ENCODE results near the gene GPRIN2. TPM values are rescaled to one million over a fixed set of nuclear protein-coding genes. Genes with fewer than 3 reads are reported as not detected.

The GPRIN2 gene
- total RNA-seq, 1 donor from 2014 or later = not detected

GRCh38 chr10:46548498-46549090, 7.9 kb downstream of the GPRIN2 start:
- H3K4me3 Mint-ChIP-seq = no peak overlapping the region
- peaks cover 2% of the 10 kb centered on the region for H3K27me3 Mint-ChIP-seq
- no peaks in the 10 kb centered on the region for H3K4me1 Mint-ChIP-seq
- no peak overlapping the region for H3K27ac Mint-ChIP-seq
- H3K9me3 Mint-ChIP-seq = no peaks in the 10 kb centered on the region
- intact Hi-C loops (cut with micrococcal nuclease) = no loop called here
- H3K36me3 Mint-ChIP-seq (ENCODE audit: low read depth) = no peaks in the 10 kb centered on the region
- no peak for DNase-seq

- Mint-ChIP-seq H3K4me3 (no peak overlapping the region), H3K4me1 (no peaks in the 10 kb centered on the region), H3K9me3 (no peaks in the 10 kb centered on the region), H3K36me3 (ENCODE audit: low read depth) (no peaks in the 10 kb centered on the region), H3K27ac (no peak overlapping the region), H3K27me3 (peaks cover 5% of the 10 kb centered on the region)
- intact Hi-C loops (cut with micrococcal nuclease) = no loop called here
- no peak for DNase-seq
Measured at GRCh38 chr10:46547541-46548497, 8.6 kb downstream of the GPRIN2 start.

GRCh38 chr10:46546591-46547540, 9.6 kb downstream of the GPRIN2 start:
- no peak overlapping the region for H3K27ac Mint-ChIP-seq
- DNase-seq = no peak

GRCh38 chr10:46545861-46546590, 10.4 kb downstream of the GPRIN2 start:
- Mint-ChIP-seq H3K36me3 (ENCODE audit: low read depth) (no peaks in the 10 kb centered on the region), H3K4me3 (no peak overlapping the region), H3K4me1 (no peaks in the 10 kb centered on the region), H3K27me3 (peaks cover 12% of the 10 kb centered on the region), H3K27ac (no peak overlapping the region), H3K9me3 (no peaks in the 10 kb centered on the region)
- intact Hi-C loops (cut with micrococcal nuclease) = no loop called here
- no peak for DNase-seq

More at GRCh38 chr10:46546591-46547540, 9.6 kb downstream of the GPRIN2 start:
- Mint-ChIP-seq H3K36me3 (ENCODE audit: low read depth) (no peaks in the 10 kb centered on the region), H3K27me3 (peaks cover 11% of the 10 kb centered on the region), H3K9me3 (no peaks in the 10 kb centered on the region), H3K4me3 (no peak overlapping the region), H3K4me1 (no peaks in the 10 kb centered on the region)
- intact Hi-C loops (cut with micrococcal nuclease) = no loop called here

- Mint-ChIP-seq H3K27me3 (peaks cover 19% of the 10 kb centered on the region), H3K36me3 (ENCODE audit: low read depth) (no peaks in the 10 kb centered on the region), H3K4me1 (no peaks in the 10 kb centered on the region), H3K27ac (no peak overlapping the region), H3K9me3 (no peaks in the 10 kb centered on the region), H3K4me3 (no peak overlapping the region)
- intact Hi-C loops (cut with micrococcal nuclease) = no loop called here
- DNase-seq = no peak
Measured at GRCh38 chr10:46544989-46545791, 11.3 kb downstream of the GPRIN2 start.

- intact Hi-C loops (cut with micrococcal nuclease) = no loop called here
- H3K36me3 Mint-ChIP-seq (ENCODE audit: low read depth) = no peaks in the 10 kb centered on the region
- H3K4me3 Mint-ChIP-seq = no peak overlapping the region
- no peaks in the 10 kb centered on the region for H3K4me1 Mint-ChIP-seq
- no peak overlapping the region for H3K27ac Mint-ChIP-seq
- H3K9me3 Mint-ChIP-seq = no peaks in the 10 kb centered on the region
- no peak for DNase-seq
- peaks cover 28% of the 10 kb centered on the region for H3K27me3 Mint-ChIP-seq
Measured at GRCh38 chr10:46543466-46544377, 12.7 kb downstream of the GPRIN2 start.

GRCh38 chr10:46542567-46543465, 13.6 kb downstream of the GPRIN2 start:
- intact Hi-C loops (cut with micrococcal nuclease) = no loop called here
- H3K4me3 Mint-ChIP-seq = no peak overlapping the region
- no peaks in the 10 kb centered on the region for H3K36me3 Mint-ChIP-seq (ENCODE audit: low read depth)
- H3K27me3 Mint-ChIP-seq = peaks cover 32% of the 10 kb centered on the region
- H3K9me3 Mint-ChIP-seq = no peaks in the 10 kb centered on the region
- no peaks in the 10 kb centered on the region for H3K4me1 Mint-ChIP-seq
- H3K27ac Mint-ChIP-seq = no peak overlapping the region
- DNase-seq = no peak

GRCh38 chr10:46541735-46542566, 14.5 kb downstream of the GPRIN2 start:
- Mint-ChIP-seq H3K27ac (no peak overlapping the region), H3K9me3 (no peaks in the 10 kb centered on the region), H3K4me3 (no peak overlapping the region), H3K4me1 (no peaks in the 10 kb centered on the region), H3K27me3 (peaks cover 37% of the 10 kb centered on the region), H3K36me3 (ENCODE audit: low read depth) (no peaks in the 10 kb centered on the region)
- DNase-seq = no peak
- intact Hi-C loops (cut with micrococcal nuclease) = no loop called here

- peaks cover 38% of the 10 kb centered on the region for H3K27me3 Mint-ChIP-seq
- DNase-seq = no peak
- H3K4me3 Mint-ChIP-seq = no peak overlapping the region
- no peaks in the 10 kb centered on the region for H3K9me3 Mint-ChIP-seq
- no peak overlapping the region for H3K27ac Mint-ChIP-seq
- intact Hi-C loops (cut with micrococcal nuclease) = no loop called here
- H3K36me3 Mint-ChIP-seq (ENCODE audit: low read depth) = no peaks in the 10 kb centered on the region
- no peaks in the 10 kb centered on the region for H3K4me1 Mint-ChIP-seq
Measured at GRCh38 chr10:46541017-46541661, 15.3 kb downstream of the GPRIN2 start.

GRCh38 chr10:46540412-46541016, 15.9 kb downstream of the GPRIN2 start:
- no peaks in the 10 kb centered on the region for H3K36me3 Mint-ChIP-seq (ENCODE audit: low read depth)
- H3K27me3 Mint-ChIP-seq = peaks cover 38% of the 10 kb centered on the region
- H3K27ac Mint-ChIP-seq = no peak overlapping the region
- H3K9me3 Mint-ChIP-seq = no peaks in the 10 kb centered on the region
- H3K4me1 Mint-ChIP-seq = no peaks in the 10 kb centered on the region
- intact Hi-C loops (cut with micrococcal nuclease) = no loop called here
- H3K4me3 Mint-ChIP-seq = no peak overlapping the region
- DNase-seq = no peak
